Thyroid gland (tissue), 4 donors: ENCODE results near the gene SIRT4. TPM values are rescaled to one million over a fixed set of nuclear protein-coding genes. Genes with fewer than 3 reads are reported as not detected.

Experiments
- DNase-seq, 2 donors: peaks; one replicate each; pipeline ENCODE4 v3.0.0-alpha.2; 2019
- H3K27ac ChIP-seq, 3 donors: fragments of 200-600 bp; sonication (generic); 1 replicate in 2 of 3; 2 replicates in 1 of 3; pipeline ENCODE4 v1.5.1; 2016 to 2019; ENCODE audit warnings: mild to moderate bottlenecking in 1 of 3, moderate library complexity in 1 of 3
- H3K27me3 ChIP-seq: fragments of 200-600 bp; sonication (generic); one replicate; pipeline ENCODE4 v1.5.1; 2019
- H3K36me3 ChIP-seq, 2 donors: fragments of 200-600 bp; sonication (generic); one replicate each; pipeline ENCODE4 v1.5.1; 2016 to 2019
- H3K4me1 ChIP-seq, 2 donors: fragments of 200-600 bp; sonication (generic); one replicate each; pipeline ENCODE4 v1.5.1; 2017 to 2019
- H3K4me3 ChIP-seq, 3 donors: fragments of 200-600 bp; sonication (generic); replicated peaks in 1 of 3; 1 replicate in 2 of 3; 2 replicates in 1 of 3; pipeline ENCODE4 v1.5.1; 2016; ENCODE audit warnings: mild to moderate bottlenecking in 1 of 3
- H3K9me3 ChIP-seq: fragments of 200-600 bp; sonication (generic); one replicate; pipeline ENCODE4 v1.5.1; 2017
- CTCF ChIP-seq, 6 experiments: fragments of 200-600 bp in 3 of 6; fragments of 450-650 bp in 3 of 6; sonication (generic) in 3 of 6; IDR thresholded peaks; one replicate each; pipeline ENCODE4 v1.5.1; 2016 to 2019; ENCODE audit warnings: antibody characterized with exemption in 6 of 6, mild to moderate bottlenecking in 2 of 6, inconsistent platforms in 1 of 6, moderate library complexity in 1 of 6
- POLR2A ChIP-seq, 2 donors: fragments of 450-650 bp; IDR thresholded peaks; one replicate each; pipeline ENCODE4 v1.6.1; 2017; ENCODE audit warnings: antibody characterized with exemption in 2 of 2, mild to moderate bottlenecking in 2 of 2, moderate library complexity in 1 of 2
- WGBS, 2 donors: methylation state at CpG; one replicate each; pipeline ENCODE4 v1.1.5; 2017; 5-methylcytosine and 5-hydroxymethylcytosine counted together
- intact Hi-C: fragments of 100-400 bp; cut with DNase I; formaldehyde crosslinking; loops from one replicate; pipeline ENCODE4 v1.15.1; 2023
- total RNA-seq, 4 donors: library from RNA; depleted of rRNA; stranded (reverse); fragments of >200 nt; gene quantifications; one replicate each; pipeline ENCODE4 v1.2.3, GENCODE V29; 2016

SIRT4 gene
- total RNA-seq, 4 donors from 2014 or later, result 3.1 to 6.5 (median 3.8) TPM; not detected in 1

GRCh38 chr12:120317224-120318105, 15.3 kb downstream of the SIRT4 start:
- peak overlapping the region in 2 of 3 donors; percentile 37 to 42 for H3K4me3 ChIP-seq
- no peaks in the 10 kb centered on the region for H3K36me3 ChIP-seq
- peaks cover 6 to 8% of the 10 kb centered on the region in 2 donors for H3K4me1 ChIP-seq
- peak overlapping the region; percentile 68 to 82 (median 77) for H3K27ac ChIP-seq
- H3K27me3 ChIP-seq, result no peaks in the 10 kb centered on the region
- TF ChIP-seq CTCF (IDR thresholded peaks at IDR 0.05) (peak in 4 of 6 experiments; percentile 58 to 71 (median 60)), POLR2A (IDR thresholded peaks at IDR 0.05) (peak in 1 of 2 donors; percentile 93)
- WGBS, 2 donors, result 3% methylated on average over 36 of the region's 42 CpGs
- DNase-seq, result peak; percentile 99
- intact Hi-C loops, result no loop called here
- no peaks in the 10 kb centered on the region for H3K9me3 ChIP-seq

- no peak overlapping the region for H3K27ac ChIP-seq
- H3K4me3 ChIP-seq, result no peak overlapping the region
- TF ChIP-seq POLR2A (IDR thresholded peaks at IDR 0.05), result no peak
- TF ChIP-seq CTCF (IDR thresholded peaks at IDR 0.05), result no peak
- H3K36me3 ChIP-seq, result no peaks in the 10 kb centered on the region
- H3K4me1 ChIP-seq, result peaks cover 4 to 5% of the 10 kb centered on the region in 2 donors
- no peaks in the 10 kb centered on the region for H3K27me3 ChIP-seq
- no peaks in the 10 kb centered on the region for H3K9me3 ChIP-seq
- intact Hi-C loops, result no loop called here
- 50 to 62% methylated on average over 13 of the region's 13 CpGs for WGBS, 2 donors
- no peak for DNase-seq
Measured at GRCh38 chr12:120321382-120322202, 19.5 kb downstream of the SIRT4 start.

- no peak overlapping the region for H3K27ac ChIP-seq
- no peaks in the 10 kb centered on the region for H3K36me3 ChIP-seq
- no peak for TF ChIP-seq CTCF (IDR thresholded peaks at IDR 0.05)
- TF ChIP-seq POLR2A (IDR thresholded peaks at IDR 0.05), result no peak
- DNase-seq, result no peak
- no peaks in the 10 kb centered on the region for H3K4me1 ChIP-seq
- intact Hi-C loops, result no loop called here
- no peaks in the 10 kb centered on the region for H3K9me3 ChIP-seq
- H3K4me3 ChIP-seq, result no peak overlapping the region
- WGBS, 2 donors, result 81 to 87% methylated on average over 2 of the region's 2 CpGs
- no peaks in the 10 kb centered on the region for H3K27me3 ChIP-seq
Measured at GRCh38 chr12:120323772-120324171, 21.7 kb downstream of the SIRT4 start.

GRCh38 chr12:120324841-120325417, 22.8 kb downstream of the SIRT4 start:
- no peaks in the 10 kb centered on the region for H3K27me3 ChIP-seq
- DNase-seq, result no peak
- WGBS, 2 donors, result 62 to 68% methylated on average over 9 of the region's 9 CpGs
- intact Hi-C loops, result loop anchor here (5.0 kb wide), 1 partner anchor 107 kb away; no protein-coding TSS in a partner anchor
- H3K4me1 ChIP-seq, result no peaks in the 10 kb centered on the region
- H3K36me3 ChIP-seq, result no peaks in the 10 kb centered on the region
- H3K9me3 ChIP-seq, result no peaks in the 10 kb centered on the region
- no peak overlapping the region for H3K4me3 ChIP-seq
- H3K27ac ChIP-seq, result no peak overlapping the region
- TF ChIP-seq POLR2A (IDR thresholded peaks at IDR 0.05) (no peak), CTCF (IDR thresholded peaks at IDR 0.05) (no peak)
